ENCODE data around the gene PRR18. TPM values are rescaled to one million over a fixed set of nuclear protein-coding genes. Genes with fewer than 3 reads are reported as not detected.
A peak's percentile ranks its signal among the peaks of the same experiment; 100 is the strongest.

Gene PRR18
- total and polyA plus RNA-seq, 2 of the 13 experiments (the other 11 are each of a cell fraction or from before 2014, with no cell fraction given): 0.04 TPM

GRCh38 chr6:166343150-166343487 is 34.9 kb upstream of the PRR18 start:
- FAIRE-seq (no peak), DNase-seq (ENCODE audit: low spot score) (peak; percentile 28), ATAC-seq (peak; percentile 12)
- CTCF ChIA-PET (ENCODE audit: low intra/inter-chr PET ratio, low total read pairs): no interaction called here
- Histone ChIP-seq H3K4me2 (ENCODE audit: low read depth, low read length) (peak overlapping the region; percentile 78), H3K9me3 (ENCODE audit: low read length) (no peaks in the 10 kb centered on the region), H2AFZ (ENCODE audit: low read length) (no peak overlapping the region), H3K27me3 (ENCODE audit: control insufficient read depth in 1 of 2, insufficient read depth in 2 of 2, low read length in 2 of 2) (no peaks in the 10 kb centered on the region; a peak in 1 of 5 replicates), H3K4me1 (ENCODE audit: insufficient read depth, low read length) (peaks cover 82% of the 10 kb centered on the region), H3K4me3 (replicated peaks in 1 of 3; ENCODE audit: insufficient read depth in 1 of 3, low read depth in 2 of 3, low read length in 3 of 3) (peak overlapping the region; percentile 89 to 99 (median 98)), H3K27ac (ENCODE audit: extremely low read length, insufficient read depth, low read length) (peak overlapping the region; percentile 80), H3K79me2 (ENCODE audit: insufficient read depth, low read length) (peaks cover 51% of the 10 kb centered on the region), H3K36me3 (replicated peaks in 1 of 2; ENCODE audit: control insufficient read depth in 1 of 2, insufficient read depth in 2 of 2, low read length in 2 of 2) (peaks cover 1 to 17% of the 10 kb centered on the region in 2 experiments; a peak in 3 of 5 replicates), H3K9ac (ENCODE audit: insufficient read depth, low read depth, low read length) (peak overlapping the region; percentile 98), H4K20me1 (ENCODE audit: insufficient read depth, low read length) (peaks cover 28% of the 10 kb centered on the region)
- in situ Hi-C loops (cut with HindIII; ENCODE audit: extremely low pct_ligation_motif_present, low pct_unique_long_range_greater_than_20kb): no loop called here
- 2% methylated on average over 3 of the region's 3 CpGs for WGBS (ENCODE audit: low lambda C conversion rate)
- TF ChIP-seq ONECUT2 (CRISPR knock-in tag; IDR thresholded peaks at IDR 0.05) (no peak), HDAC1 (CRISPR knock-in tag; IDR thresholded peaks at IDR 0.05) (no peak), NR1H2 (CRISPR knock-in tag; IDR thresholded peaks at IDR 0.05; ENCODE audit: borderline replicate concordance, low read depth) (no peak), ZEB1 (IDR thresholded peaks at IDR 0.05; ENCODE audit: insufficient replicate concordance, low read depth) (no peak), ZNF891 (CRISPR knock-in tag; IDR thresholded peaks at IDR 0.05) (no peak), ZNF451 (CRISPR knock-in tag; IDR thresholded peaks at IDR 0.05) (no peak), NR2F1 (CRISPR knock-in tag; IDR thresholded peaks at IDR 0.05) (no peak), HNRNPH1 (optimal IDR thresholded peaks at IDR 0.05; ENCODE audit: low read depth, low read length) (no peak), ZNF619 (CRISPR knock-in tag; IDR thresholded peaks at IDR 0.05) (no peak)
- TF ChIP-seq, protein P1, sequence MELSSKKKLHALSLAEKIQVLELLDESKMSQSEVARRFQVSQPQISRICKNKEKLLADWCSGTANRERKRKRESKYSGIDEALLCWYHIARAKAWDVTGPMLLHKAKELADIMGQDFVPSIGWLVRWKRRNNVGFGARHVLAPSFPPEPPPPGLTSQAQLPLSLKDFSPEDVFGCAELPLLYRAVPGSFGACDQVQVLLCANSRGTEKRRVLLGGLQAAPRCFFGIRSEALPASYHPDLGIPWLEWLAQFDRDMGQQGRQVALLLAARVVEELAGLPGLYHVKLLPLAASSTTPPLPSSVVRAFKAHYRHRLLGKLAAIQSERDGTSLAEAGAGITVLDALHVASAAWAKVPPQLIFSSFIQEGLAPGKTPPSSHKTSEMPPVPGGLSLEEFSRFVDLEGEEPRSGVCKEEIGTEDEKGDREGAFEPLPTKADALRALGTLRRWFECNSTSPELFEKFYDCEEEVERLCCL (CRISPR knock-in tag; IDR thresholded peaks at IDR 0.05; ENCODE audit: borderline replicate concordance): no peak
- POLR2A ChIA-PET: interaction anchor here (0.7 to 2.7 kb wide), 12 partner anchors 12 to 284 kb away, joined by 3 to 24 read pairs (median 6); no protein-coding TSS in a partner anchor
- intact Hi-C loops (cut with micrococcal nuclease; ENCODE audit: unreplicated experiment): no loop called here
- no TSS peak for BruUV-seq (replicated peaks)

Data from HepG2 (cell line).